NOMO-1 treated with dmso at 0.1 percent for 144 hours (cell line): ENCODE results near the gene C2orf49.
A peak's percentile ranks its signal among the peaks of the same experiment; 100 is the strongest.

Experiments used
- DNase-seq: peaks from one replicate; lab custom pipeline; 2025; ENCODE audit not compliant: unreplicated experiment; lab: John Stamatoyannopoulos, UW

C2orf49 gene

DNA sequence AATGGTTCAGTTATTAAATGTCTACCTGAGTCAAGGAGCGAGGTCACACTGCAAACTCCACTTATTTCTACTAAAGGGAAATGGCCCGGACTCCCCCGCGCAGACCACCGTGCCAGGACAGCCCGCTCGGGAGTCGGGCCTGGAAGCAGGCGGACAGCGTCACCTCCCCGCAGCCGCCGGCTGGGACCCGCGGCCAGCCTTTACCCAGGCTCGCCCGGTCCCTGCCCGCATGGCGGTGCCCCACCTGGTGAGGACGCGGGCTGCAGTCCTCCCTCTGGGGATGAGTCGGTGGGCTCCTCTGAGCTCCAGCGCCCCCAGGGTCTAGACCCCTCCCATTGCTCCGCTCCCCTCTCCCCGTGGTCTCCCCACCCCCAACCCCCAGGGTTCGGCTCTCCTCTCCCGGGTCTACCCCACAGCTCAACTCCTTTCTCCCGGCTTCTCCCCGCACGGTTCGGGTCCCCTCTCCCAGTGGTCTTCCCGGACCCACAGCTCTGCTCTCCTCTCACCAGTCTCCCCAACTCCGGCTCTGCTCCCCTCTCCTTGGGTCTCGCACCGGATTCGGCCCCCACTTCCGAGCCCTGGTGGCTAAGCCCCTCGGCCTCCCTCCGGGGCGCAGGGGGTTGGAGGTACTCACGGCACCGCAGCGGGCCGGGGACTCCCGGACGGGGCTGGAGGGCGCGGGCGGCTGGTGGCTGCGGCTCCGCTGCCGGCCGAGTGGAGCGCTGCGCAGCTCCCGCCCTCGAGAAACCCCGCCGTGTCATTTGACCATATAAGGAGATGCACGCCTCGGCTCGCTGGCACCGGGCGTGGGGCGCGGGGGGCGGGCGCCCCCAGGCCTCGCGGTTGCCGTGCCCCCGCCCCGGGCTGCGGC, 61.2 kb downstream of the C2orf49 start, which contains the start of gene FHL2:
Gene FHL2 (minus strand): TSS at position 716 of the 871 bp plus-strand sequence. CDS start 12,535 bp downstream, outside the sequence.
- DNase-seq = peak; percentile 18
